Measurements from ENCODE around the gene CWC15.

DNA sequence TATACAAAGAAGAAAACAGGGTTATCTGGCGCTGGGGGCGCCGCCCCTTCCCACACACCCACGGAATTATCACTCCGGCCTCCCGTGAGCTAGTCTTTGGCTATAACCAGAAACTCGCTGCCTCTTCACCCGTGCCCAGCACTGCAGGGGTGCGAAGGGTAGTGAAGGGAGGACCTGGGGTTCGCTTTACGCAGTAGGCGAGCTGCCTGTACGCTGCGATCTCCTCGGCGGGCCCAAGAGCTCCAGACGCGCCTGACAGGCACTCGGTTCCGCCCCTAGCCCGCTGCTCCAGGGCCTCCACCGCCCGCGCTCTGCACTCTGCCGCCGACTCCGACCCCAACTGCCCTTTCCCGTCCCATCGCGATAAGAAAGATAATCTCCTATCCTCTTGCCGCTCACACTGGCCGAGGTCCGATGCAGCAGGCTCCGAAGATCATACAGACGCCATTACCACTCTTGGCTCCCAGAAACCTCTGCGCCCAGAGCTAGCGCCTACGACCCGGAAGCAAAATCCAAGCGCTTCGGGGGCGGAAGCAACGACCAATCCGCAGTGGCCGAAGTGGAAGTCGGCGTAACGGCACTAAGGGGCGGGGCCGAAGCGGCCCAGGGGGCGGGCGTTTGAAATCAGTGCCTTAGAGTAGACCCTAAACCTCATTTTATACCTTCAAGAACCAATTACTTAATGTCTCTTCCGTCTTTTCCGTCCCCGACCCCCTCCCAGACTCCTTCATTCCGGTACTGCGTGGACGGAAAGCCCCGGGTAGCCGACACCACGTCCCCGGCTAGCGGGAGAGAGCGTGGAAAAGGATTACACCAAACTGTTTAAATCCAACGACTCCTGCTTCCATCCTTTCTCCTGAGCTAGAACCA is at the start of gene CWC15, which contains the start of gene KDM4D:
- TF ChIP-seq, protein P1, sequence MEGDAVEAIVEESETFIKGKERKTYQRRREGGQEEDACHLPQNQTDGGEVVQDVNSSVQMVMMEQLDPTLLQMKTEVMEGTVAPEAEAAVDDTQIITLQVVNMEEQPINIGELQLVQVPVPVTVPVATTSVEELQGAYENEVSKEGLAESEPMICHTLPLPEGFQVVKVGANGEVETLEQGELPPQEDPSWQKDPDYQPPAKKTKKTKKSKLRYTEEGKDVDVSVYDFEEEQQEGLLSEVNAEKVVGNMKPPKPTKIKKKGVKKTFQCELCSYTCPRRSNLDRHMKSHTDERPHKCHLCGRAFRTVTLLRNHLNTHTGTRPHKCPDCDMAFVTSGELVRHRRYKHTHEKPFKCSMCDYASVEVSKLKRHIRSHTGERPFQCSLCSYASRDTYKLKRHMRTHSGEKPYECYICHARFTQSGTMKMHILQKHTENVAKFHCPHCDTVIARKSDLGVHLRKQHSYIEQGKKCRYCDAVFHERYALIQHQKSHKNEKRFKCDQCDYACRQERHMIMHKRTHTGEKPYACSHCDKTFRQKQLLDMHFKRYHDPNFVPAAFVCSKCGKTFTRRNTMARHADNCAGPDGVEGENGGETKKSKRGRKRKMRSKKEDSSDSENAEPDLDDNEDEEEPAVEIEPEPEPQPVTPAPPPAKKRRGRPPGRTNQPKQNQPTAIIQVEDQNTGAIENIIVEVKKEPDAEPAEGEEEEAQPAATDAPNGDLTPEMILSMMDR (IDR thresholded peaks at IDR 0.05) = no peak
- TF ChIP-seq EP300 (IDR thresholded peaks at IDR 0.05) = no peak

Data from upper lobe of left lung (tissue), 4 donors.